Coronary artery (tissue), 2 donors: ENCODE data around the gene EVI5.

Source experiments
- DNase-seq: peaks from one replicate; pipeline ENCODE4 v3.0.0-alpha.2; 2017; ENCODE audit warnings: low spot score
- H3K27ac ChIP-seq, 2 donors: fragments of 200-600 bp; sonication (generic); one replicate each; pipeline ENCODE4 v1.5.1; 2016 to 2019
- H3K4me3 ChIP-seq: fragments of 200-600 bp; sonication (generic); 2 replicates; pipeline ENCODE4 v1.5.1; 2016; ENCODE audit warnings: mild to moderate bottlenecking, moderate library complexity
- TF ChIP-seq, protein P1 (sequence below): fragments of 200-600 bp; sonication (generic); IDR thresholded peaks from one replicate; pipeline ENCODE4 v1.5.1; 2019; ENCODE audit warnings: antibody characterized with exemption

EVI5 gene

DNA sequence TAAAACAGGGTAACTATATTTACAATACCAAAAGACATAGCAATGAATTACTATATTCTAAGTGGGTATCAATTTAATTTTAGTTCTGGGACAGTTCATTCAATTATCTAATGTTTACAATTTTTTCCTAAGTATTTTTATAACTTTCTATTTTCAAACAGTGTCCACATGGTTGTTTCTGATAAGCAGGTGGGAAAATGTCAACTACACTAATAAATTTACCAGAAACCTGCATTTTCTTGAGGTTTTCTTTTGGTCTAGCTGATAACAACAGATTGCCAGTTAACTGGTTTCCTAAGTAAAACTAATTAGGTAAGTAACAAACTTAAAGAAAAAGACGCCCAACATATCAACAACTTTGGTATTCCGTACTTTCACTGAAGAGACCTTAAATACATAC lies 213.3 kb downstream of the EVI5 start:
- Histone ChIP-seq H3K27ac (no peak overlapping the region), H3K4me3 (no peak overlapping the region)
- TF ChIP-seq, protein P1, sequence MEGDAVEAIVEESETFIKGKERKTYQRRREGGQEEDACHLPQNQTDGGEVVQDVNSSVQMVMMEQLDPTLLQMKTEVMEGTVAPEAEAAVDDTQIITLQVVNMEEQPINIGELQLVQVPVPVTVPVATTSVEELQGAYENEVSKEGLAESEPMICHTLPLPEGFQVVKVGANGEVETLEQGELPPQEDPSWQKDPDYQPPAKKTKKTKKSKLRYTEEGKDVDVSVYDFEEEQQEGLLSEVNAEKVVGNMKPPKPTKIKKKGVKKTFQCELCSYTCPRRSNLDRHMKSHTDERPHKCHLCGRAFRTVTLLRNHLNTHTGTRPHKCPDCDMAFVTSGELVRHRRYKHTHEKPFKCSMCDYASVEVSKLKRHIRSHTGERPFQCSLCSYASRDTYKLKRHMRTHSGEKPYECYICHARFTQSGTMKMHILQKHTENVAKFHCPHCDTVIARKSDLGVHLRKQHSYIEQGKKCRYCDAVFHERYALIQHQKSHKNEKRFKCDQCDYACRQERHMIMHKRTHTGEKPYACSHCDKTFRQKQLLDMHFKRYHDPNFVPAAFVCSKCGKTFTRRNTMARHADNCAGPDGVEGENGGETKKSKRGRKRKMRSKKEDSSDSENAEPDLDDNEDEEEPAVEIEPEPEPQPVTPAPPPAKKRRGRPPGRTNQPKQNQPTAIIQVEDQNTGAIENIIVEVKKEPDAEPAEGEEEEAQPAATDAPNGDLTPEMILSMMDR, result no peak
- DNase-seq, result no peak

- Histone ChIP-seq H3K4me3 (no peak overlapping the region), H3K27ac (no peak overlapping the region)
- DNase-seq, result no peak
- TF ChIP-seq, protein P1, result no peak
Measured at GRCh38 chr1:92567211-92567868, 217.6 kb downstream of the EVI5 start.

DNA sequence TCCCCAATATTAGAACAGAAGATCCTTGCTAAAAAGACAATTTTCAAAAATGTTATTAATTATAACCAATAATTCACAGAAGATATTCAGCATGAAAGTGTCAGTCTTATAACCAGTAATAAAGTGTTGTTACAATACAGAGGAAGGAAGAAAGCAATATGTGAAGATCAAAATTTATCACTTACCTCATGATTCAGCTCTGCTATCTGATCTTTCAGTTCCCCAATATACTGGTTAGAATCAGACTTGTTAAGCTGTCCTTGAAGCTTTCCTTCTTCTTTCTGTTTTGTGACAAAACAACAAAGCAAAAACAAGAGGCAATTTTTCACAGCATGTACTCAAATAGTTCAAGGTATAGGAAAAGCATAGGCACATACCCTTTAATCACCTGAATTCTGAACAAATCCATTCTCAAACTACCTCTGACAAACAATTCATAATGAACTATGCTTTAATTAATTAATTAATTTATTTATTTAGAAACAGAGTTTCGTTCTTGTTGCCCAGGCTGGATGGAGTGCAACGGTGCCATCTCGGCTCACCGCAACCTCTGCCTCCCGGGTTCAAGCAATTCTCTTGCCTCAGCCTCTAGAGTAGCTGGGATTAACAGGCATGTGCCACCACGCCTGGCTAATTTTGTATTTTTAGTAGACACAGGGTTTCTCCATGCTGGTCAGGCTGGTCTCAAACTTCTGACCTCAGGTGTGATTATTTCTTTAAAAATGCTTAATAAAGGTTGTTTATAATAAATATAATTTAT lies 221.3 kb downstream of the EVI5 start:
- TF ChIP-seq, protein P1, result no peak
- Histone ChIP-seq H3K4me3 (no peak overlapping the region), H3K27ac (no peak overlapping the region)
- no peak for DNase-seq

GRCh38 chr1:92556350-92556749 lies 228.6 kb downstream of the EVI5 start:
- Histone ChIP-seq H3K27ac (no peak overlapping the region), H3K4me3 (no peak overlapping the region)
- DNase-seq, result no peak
- TF ChIP-seq, protein P1, result no peak

DNA sequence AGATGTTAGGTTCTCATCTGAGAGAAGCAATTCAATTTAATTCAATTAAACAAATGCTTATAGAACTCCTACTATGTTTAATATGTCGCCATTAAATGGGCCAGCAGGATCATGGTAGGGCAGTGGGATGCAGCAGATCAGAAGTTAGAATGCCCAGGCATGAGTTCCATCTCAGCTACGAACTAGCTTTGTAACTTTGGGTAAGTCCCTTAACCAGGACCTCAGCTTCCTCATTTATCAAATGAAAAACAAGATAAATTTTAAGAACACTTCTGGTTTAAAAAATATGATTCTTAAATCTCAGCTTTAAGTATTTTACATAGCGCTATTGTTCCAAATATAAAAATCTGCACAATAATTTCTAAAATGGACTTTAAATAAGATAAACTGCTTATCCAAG lies 230.7 kb downstream of the EVI5 start:
- TF ChIP-seq, protein P1, result no peak
- Histone ChIP-seq H3K4me3 (no peak overlapping the region), H3K27ac (no peak overlapping the region)
- DNase-seq, result no peak

DNA sequence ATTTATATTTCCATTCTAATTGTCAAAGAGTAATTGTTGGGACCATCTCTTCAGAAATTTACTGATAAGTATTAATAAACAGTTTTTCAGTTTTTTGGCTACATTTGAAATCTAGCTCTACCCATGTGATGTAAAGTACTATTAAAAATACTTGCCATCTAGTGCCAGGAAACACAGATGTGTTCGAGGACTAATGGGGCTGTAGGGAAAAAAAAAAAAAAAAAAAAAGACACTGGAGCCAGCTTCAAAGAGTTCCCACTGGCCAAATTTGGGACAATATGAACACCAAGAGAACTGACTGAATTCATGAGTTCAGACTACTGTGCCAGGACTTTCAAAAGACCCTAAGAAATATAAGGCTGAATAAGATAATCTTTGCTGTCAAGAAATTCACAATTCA lies 233.0 kb downstream of the EVI5 start:
- no peak overlapping the region for H3K27ac ChIP-seq
- TF ChIP-seq, protein P1, result no peak
- DNase-seq, result no peak
- H3K4me3 ChIP-seq, result no peak overlapping the region

DNA sequence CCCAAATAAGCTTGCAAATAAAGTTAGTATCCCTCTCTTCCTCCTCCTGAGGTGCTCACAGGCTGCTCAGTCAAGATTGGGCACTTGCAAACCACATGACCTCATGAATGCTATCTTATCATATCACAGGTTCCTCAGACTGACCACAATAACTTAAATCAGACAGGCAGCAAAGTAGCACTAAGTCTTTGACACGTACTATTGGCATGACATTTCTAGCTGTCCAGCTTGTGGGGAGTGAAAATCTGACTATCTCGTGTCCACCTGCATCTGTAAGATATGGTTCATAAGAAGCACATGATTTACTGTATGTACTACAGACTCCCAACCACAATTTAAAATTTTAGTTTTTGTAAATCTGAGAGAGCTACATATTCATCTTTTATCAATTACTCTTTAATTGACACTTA lies 240.1 kb downstream of the EVI5 start:
- DNase-seq, result no peak
- TF ChIP-seq, protein P1, result no peak
- Histone ChIP-seq H3K4me3 (no peak overlapping the region), H3K27ac (no peak overlapping the region)
